ENCODE measurements around the gene SNX32. TPM values are rescaled to one million over a fixed set of nuclear protein-coding genes. Genes with fewer than 3 reads are reported as not detected.

SNX32 gene
- total RNA-seq, 1 donor from 2014 or later: 0.96 TPM

- intact Hi-C loops (cut with micrococcal nuclease): loop anchor here (10.0 kb wide), 2 partner anchors 276 to 766 kb away; partner anchors contain the start of genes CDCA5, EHBP1L1, FAM89B and ZFPL1
- H3K4me1 Mint-ChIP-seq (ENCODE audit: low read depth): peaks cover 6% of the 10 kb centered on the region
- H3K36me3 Mint-ChIP-seq (ENCODE audit: low read depth): peaks cover 53% of the 10 kb centered on the region
- peaks cover 9% of the 10 kb centered on the region for H3K9me3 Mint-ChIP-seq
- no peak overlapping the region for H3K4me3 Mint-ChIP-seq (ENCODE audit: low read depth)
- DNase-seq (ENCODE audit: low spot score): peak; percentile 10
- no peak overlapping the region for H3K27ac Mint-ChIP-seq
- H3K27me3 Mint-ChIP-seq (ENCODE audit: low read depth): no peaks in the 10 kb centered on the region
These were observed 16.7 kb downstream of the SNX32 start for GRCh38 chr11:65850217-65851082.

GRCh38 chr11:65851083-65851579 lies 17.4 kb downstream of the SNX32 start:
- Mint-ChIP-seq H3K27ac (no peak overlapping the region), H3K9me3 (peaks cover 9% of the 10 kb centered on the region), H3K4me3 (ENCODE audit: low read depth) (no peak overlapping the region), H3K27me3 (ENCODE audit: low read depth) (no peaks in the 10 kb centered on the region), H3K4me1 (ENCODE audit: low read depth) (peaks cover 10% of the 10 kb centered on the region), H3K36me3 (ENCODE audit: low read depth) (peaks cover 60% of the 10 kb centered on the region)
- intact Hi-C loops (cut with micrococcal nuclease): loop anchor here (10.0 kb wide), 2 partner anchors 276 to 766 kb away; partner anchors contain the start of genes CDCA5, EHBP1L1, FAM89B and ZFPL1
- DNase-seq (ENCODE audit: low spot score): peak; percentile 9

GRCh38 chr11:65851811-65852507 lies 18.2 kb downstream of the SNX32 start:
- Mint-ChIP-seq H3K27ac (no peak overlapping the region), H3K4me1 (ENCODE audit: low read depth) (peaks cover 18% of the 10 kb centered on the region), H3K4me3 (ENCODE audit: low read depth) (peak overlapping the region; percentile 26), H3K36me3 (ENCODE audit: low read depth) (peaks cover 68% of the 10 kb centered on the region), H3K27me3 (ENCODE audit: low read depth) (no peaks in the 10 kb centered on the region), H3K9me3 (peaks cover 9% of the 10 kb centered on the region)
- DNase-seq (ENCODE audit: low spot score): no peak
- intact Hi-C loops (cut with micrococcal nuclease): loop anchor here (10.0 kb wide), 2 partner anchors 277 to 767 kb away; partner anchors contain the start of genes CDCA5, EHBP1L1, FAM89B and ZFPL1

- Mint-ChIP-seq H3K27ac (no peak overlapping the region), H3K36me3 (ENCODE audit: low read depth) (peaks cover 69% of the 10 kb centered on the region), H3K9me3 (peaks cover 9% of the 10 kb centered on the region), H3K27me3 (ENCODE audit: low read depth) (no peaks in the 10 kb centered on the region), H3K4me3 (ENCODE audit: low read depth) (peak overlapping the region; percentile 26), H3K4me1 (ENCODE audit: low read depth) (peaks cover 18% of the 10 kb centered on the region)
- intact Hi-C loops (cut with micrococcal nuclease): loop anchor here (10.0 kb wide), 2 partner anchors 278 to 768 kb away; partner anchors contain the start of genes CDCA5, EHBP1L1, FAM89B and ZFPL1
- DNase-seq (ENCODE audit: low spot score): no peak
These were observed 18.9 kb downstream of the SNX32 start for GRCh38 chr11:65852508-65853245.

- Mint-ChIP-seq H3K36me3 (ENCODE audit: low read depth) (peaks cover 72% of the 10 kb centered on the region), H3K27ac (no peak overlapping the region), H3K27me3 (ENCODE audit: low read depth) (no peaks in the 10 kb centered on the region), H3K4me3 (ENCODE audit: low read depth) (no peak overlapping the region), H3K9me3 (peaks cover 9% of the 10 kb centered on the region), H3K4me1 (ENCODE audit: low read depth) (peaks cover 20% of the 10 kb centered on the region)
- intact Hi-C loops (cut with micrococcal nuclease): loop anchor here (10.0 kb wide), 2 partner anchors 279 to 769 kb away; partner anchors contain the start of genes CDCA5, EHBP1L1, FAM89B and ZFPL1
- no peak for DNase-seq (ENCODE audit: low spot score)
These were observed 19.6 kb downstream of the SNX32 start for GRCh38 chr11:65853246-65853979.

GRCh38 chr11:65854161-65854592 lies 20.4 kb downstream of the SNX32 start:
- Mint-ChIP-seq H3K9me3 (peaks cover 9% of the 10 kb centered on the region), H3K36me3 (ENCODE audit: low read depth) (peaks cover 72% of the 10 kb centered on the region), H3K4me1 (ENCODE audit: low read depth) (peaks cover 25% of the 10 kb centered on the region), H3K4me3 (ENCODE audit: low read depth) (peak overlapping the region; percentile 71), H3K27ac (no peak overlapping the region), H3K27me3 (ENCODE audit: low read depth) (no peaks in the 10 kb centered on the region)
- no peak for DNase-seq (ENCODE audit: low spot score)
- intact Hi-C loops (cut with micrococcal nuclease): loop anchor here (10.0 kb wide), 2 partner anchors 279 to 769 kb away; partner anchors contain the start of genes CDCA5, EHBP1L1, FAM89B and ZFPL1

GRCh38 chr11:65854852-65855837 lies 21.4 kb downstream of the SNX32 start:
- Mint-ChIP-seq H3K27me3 (ENCODE audit: low read depth) (no peaks in the 10 kb centered on the region), H3K9me3 (peaks cover 9% of the 10 kb centered on the region), H3K4me3 (ENCODE audit: low read depth) (peak overlapping the region; percentile 87), H3K27ac (no peak overlapping the region), H3K4me1 (ENCODE audit: low read depth) (peaks cover 29% of the 10 kb centered on the region), H3K36me3 (ENCODE audit: low read depth) (peaks cover 70% of the 10 kb centered on the region)
- DNase-seq (ENCODE audit: low spot score): no peak
- intact Hi-C loops (cut with micrococcal nuclease): loop anchor here (10.0 kb wide), 2 partner anchors 280 to 770 kb away; partner anchors contain the start of genes CDCA5, EHBP1L1, FAM89B and ZFPL1

- Mint-ChIP-seq H3K36me3 (ENCODE audit: low read depth) (peaks cover 65% of the 10 kb centered on the region), H3K9me3 (peaks cover 9% of the 10 kb centered on the region), H3K4me1 (ENCODE audit: low read depth) (peaks cover 29% of the 10 kb centered on the region), H3K27ac (no peak overlapping the region), H3K27me3 (ENCODE audit: low read depth) (no peaks in the 10 kb centered on the region), H3K4me3 (ENCODE audit: low read depth) (peak overlapping the region; percentile 87)
- intact Hi-C loops (cut with micrococcal nuclease): loop anchor here (10.0 kb wide), 2 partner anchors 281 to 771 kb away; partner anchors contain the start of genes CDCA5, EHBP1L1, FAM89B and ZFPL1
- DNase-seq (ENCODE audit: low spot score): no peak
These were observed 22.2 kb downstream of the SNX32 start for GRCh38 chr11:65855927-65856363.

GRCh38 chr11:65856689-65857499 lies 23.1 kb downstream of the SNX32 start:
- peaks cover 4% of the 10 kb centered on the region for H3K9me3 Mint-ChIP-seq
- H3K4me1 Mint-ChIP-seq (ENCODE audit: low read depth): peaks cover 29% of the 10 kb centered on the region
- peak; percentile 85 for DNase-seq (ENCODE audit: low spot score)
- intact Hi-C loops (cut with micrococcal nuclease): loop anchor here (10.0 kb wide), 2 partner anchors 282 to 772 kb away; partner anchors contain the start of genes CDCA5, EHBP1L1, FAM89B and ZFPL1
- H3K4me3 Mint-ChIP-seq (ENCODE audit: low read depth): peak overlapping the region; percentile 87
- H3K27me3 Mint-ChIP-seq (ENCODE audit: low read depth): no peaks in the 10 kb centered on the region
- H3K27ac Mint-ChIP-seq: peak overlapping the region; percentile 81
- peaks cover 60% of the 10 kb centered on the region for H3K36me3 Mint-ChIP-seq (ENCODE audit: low read depth)

GRCh38 chr11:65857500-65857852 lies 23.7 kb downstream of the SNX32 start:
- intact Hi-C loops (cut with micrococcal nuclease): loop anchor here (10.0 kb wide), 2 partner anchors 283 to 773 kb away; partner anchors contain the start of genes CDCA5, EHBP1L1, FAM89B and ZFPL1
- Mint-ChIP-seq H3K27ac (no peak overlapping the region), H3K4me3 (ENCODE audit: low read depth) (peak overlapping the region; percentile 87), H3K27me3 (ENCODE audit: low read depth) (no peaks in the 10 kb centered on the region), H3K9me3 (no peaks in the 10 kb centered on the region), H3K4me1 (ENCODE audit: low read depth) (peaks cover 31% of the 10 kb centered on the region), H3K36me3 (ENCODE audit: low read depth) (peaks cover 60% of the 10 kb centered on the region)
- peak; percentile 58 for DNase-seq (ENCODE audit: low spot score)
